Measurements from ENCODE around the gene FAM50B.

FAM50B gene

GRCh38 chr6:3822747-3823445 lies 26.3 kb upstream of the FAM50B start:
- no peak for DNase-seq

GRCh38 chr6:3823671-3824070 lies 25.5 kb upstream of the FAM50B start:
- DNase-seq, result no peak

- DNase-seq, result peak; percentile 47
Observed at GRCh38 chr6:3825331-3825831, 23.8 kb upstream of the FAM50B start.

GRCh38 chr6:3825851-3826581 lies 23.2 kb upstream of the FAM50B start:
- DNase-seq, result peak; percentile 80

- DNase-seq, result no peak
Observed at GRCh38 chr6:3829285-3829684, 19.9 kb upstream of the FAM50B start.

- no peak for DNase-seq
Observed at GRCh38 chr6:3830806-3831205, 18.4 kb upstream of the FAM50B start.

- no peak for DNase-seq
Observed at GRCh38 chr6:3831761-3832530, 17.2 kb upstream of the FAM50B start.

- no peak for DNase-seq
Observed at GRCh38 chr6:3835055-3835731, 14.0 kb upstream of the FAM50B start.

GRCh38 chr6:3835785-3836184 lies 13.4 kb upstream of the FAM50B start:
- DNase-seq, result no peak

- DNase-seq, result no peak
Observed at GRCh38 chr6:3836566-3836965, 12.6 kb upstream of the FAM50B start.

- DNase-seq, result no peak
Observed at GRCh38 chr6:3837781-3838180, 11.4 kb upstream of the FAM50B start.

- no peak for DNase-seq
Observed at GRCh38 chr6:3838992-3839867, 9.9 kb upstream of the FAM50B start.

- no peak for DNase-seq
Observed at GRCh38 chr6:3841066-3841454, 8.1 kb upstream of the FAM50B start.

- DNase-seq, result no peak
Observed at GRCh38 chr6:3841711-3842565, 7.2 kb upstream of the FAM50B start.

GRCh38 chr6:3843379-3844096 lies 5.6 kb upstream of the FAM50B start:
- DNase-seq, result no peak

- DNase-seq, result no peak
Observed at GRCh38 chr6:3844097-3844463, 5.1 kb upstream of the FAM50B start.

GRCh38 chr6:3847521-3847920 lies 1.7 kb upstream of the FAM50B start:
- no peak for DNase-seq

- DNase-seq, result no peak
Observed at GRCh38 chr6:3848380-3848779, 793 bp upstream of the FAM50B start.

GRCh38 chr6:3849681-3850450 lies 693 bp downstream of the FAM50B start:
- DNase-seq, result no peak
